Right atrium auricular region (tissue), 2 donors: ENCODE measurements around the gene ANKRD28. TPM values are rescaled to one million over a fixed set of nuclear protein-coding genes. Genes with fewer than 3 reads are reported as not detected.
"Not testable (repeated sequence)": the region's sequence is repeated elsewhere in the genome, so short reads cannot be mapped to it uniquely, and the experiment has no call there.

Experiments used
- DNase-seq: peaks from one replicate; pipeline ENCODE4 v3.0.0-alpha.2; 2019; ENCODE audit warnings: low spot score
- H3K27ac ChIP-seq, 2 donors: fragments of 200-600 bp; sonication (generic); 1 replicate in 1 of 2; 2 replicates in 1 of 2; pipeline ENCODE4 v1.5.1; 2016 to 2019
- H3K27me3 ChIP-seq, 2 donors: fragments of 200-600 bp; sonication (generic); one replicate each; pipeline versions ENCODE4 v1.5.1 to v1.6.0; 2017 to 2019
- H3K36me3 ChIP-seq: fragments of 200-600 bp; sonication (generic); one replicate; pipeline ENCODE4 v1.5.1; 2016
- H3K4me1 ChIP-seq, 2 donors: fragments of 200-600 bp; sonication (generic); one replicate each; pipeline versions ENCODE4 v1.5.1 to v1.6.0; 2017 to 2019
- H3K4me3 ChIP-seq, 2 donors: fragments of 200-600 bp; sonication (generic); 1 replicate in 1 of 2; 2 replicates in 1 of 2; pipeline ENCODE4 v1.5.1; 2017 to 2019; ENCODE audit warnings: mild to moderate bottlenecking in 1 of 2, moderate library complexity in 1 of 2
- H3K9me3 ChIP-seq, 2 donors: fragments of 200-600 bp; sonication (generic); one replicate each; pipeline ENCODE4 v1.5.1; 2019
- total RNA-seq, 2 donors: library from RNA; depleted of rRNA; stranded (reverse); fragments of >200 nt; gene quantifications; one replicate each; pipeline ENCODE4 v1.1.0, GENCODE V29; 2016
- TF ChIP-seq, protein P1 (sequence below), 2 donors: fragments of 200-600 bp; sonication (generic); IDR thresholded peaks; one replicate each; pipeline ENCODE4 v1.5.1; 2019; ENCODE audit warnings: antibody characterized with exemption in 2 of 2

Gene ANKRD28
- total RNA-seq, 2 donors from 2014 or later, result 9.2 to 11.3 TPM

DNA sequence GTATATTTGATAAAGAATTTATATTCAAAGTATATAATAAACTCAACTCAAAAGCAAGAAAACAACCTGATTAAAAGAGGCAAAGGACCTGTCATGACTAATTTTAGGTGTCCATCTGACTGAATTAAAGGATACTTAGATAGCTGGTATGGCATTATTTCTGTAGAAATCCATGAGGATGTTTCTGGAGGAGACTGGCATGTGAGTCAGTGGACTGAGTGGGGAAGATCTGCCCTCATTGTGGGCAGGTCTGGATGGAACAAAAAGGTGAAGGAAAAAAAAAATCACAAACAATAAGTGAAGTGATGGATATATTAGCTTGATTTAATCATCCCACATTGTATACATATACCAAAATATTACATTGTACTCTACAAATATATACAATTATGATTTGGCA, 16.6 kb downstream of the ANKRD28 start:
- no peaks in the 10 kb centered on the region for H3K9me3 ChIP-seq

DNA sequence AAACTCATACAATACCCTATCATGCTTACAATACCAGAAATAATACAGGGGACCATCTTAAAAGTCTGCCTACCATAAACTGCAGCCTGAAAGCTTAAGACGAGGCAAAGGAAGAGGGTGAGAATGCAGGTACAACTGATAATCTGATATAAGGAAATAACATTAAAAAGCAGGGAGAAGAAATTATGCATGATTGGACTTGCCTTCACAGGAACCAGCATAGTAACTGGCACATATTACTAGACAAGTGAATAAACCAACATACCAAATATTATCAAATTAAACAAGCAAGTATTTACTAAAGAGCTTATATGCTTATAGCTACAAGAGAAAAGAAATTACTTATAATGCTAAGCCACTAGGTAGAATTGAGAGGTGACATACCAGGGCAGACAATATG, 18.7 kb downstream of the ANKRD28 start:
- Histone ChIP-seq H3K36me3 (no peaks in the 10 kb centered on the region), H3K4me3 (no peak overlapping the region), H3K4me1 (no peaks in the 10 kb centered on the region), H3K9me3 (no peaks in the 10 kb centered on the region), H3K27ac (no peak overlapping the region), H3K27me3 (no peaks in the 10 kb centered on the region)
- TF ChIP-seq, protein P1, sequence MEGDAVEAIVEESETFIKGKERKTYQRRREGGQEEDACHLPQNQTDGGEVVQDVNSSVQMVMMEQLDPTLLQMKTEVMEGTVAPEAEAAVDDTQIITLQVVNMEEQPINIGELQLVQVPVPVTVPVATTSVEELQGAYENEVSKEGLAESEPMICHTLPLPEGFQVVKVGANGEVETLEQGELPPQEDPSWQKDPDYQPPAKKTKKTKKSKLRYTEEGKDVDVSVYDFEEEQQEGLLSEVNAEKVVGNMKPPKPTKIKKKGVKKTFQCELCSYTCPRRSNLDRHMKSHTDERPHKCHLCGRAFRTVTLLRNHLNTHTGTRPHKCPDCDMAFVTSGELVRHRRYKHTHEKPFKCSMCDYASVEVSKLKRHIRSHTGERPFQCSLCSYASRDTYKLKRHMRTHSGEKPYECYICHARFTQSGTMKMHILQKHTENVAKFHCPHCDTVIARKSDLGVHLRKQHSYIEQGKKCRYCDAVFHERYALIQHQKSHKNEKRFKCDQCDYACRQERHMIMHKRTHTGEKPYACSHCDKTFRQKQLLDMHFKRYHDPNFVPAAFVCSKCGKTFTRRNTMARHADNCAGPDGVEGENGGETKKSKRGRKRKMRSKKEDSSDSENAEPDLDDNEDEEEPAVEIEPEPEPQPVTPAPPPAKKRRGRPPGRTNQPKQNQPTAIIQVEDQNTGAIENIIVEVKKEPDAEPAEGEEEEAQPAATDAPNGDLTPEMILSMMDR (IDR thresholded peaks at IDR 0.05), result no peak
- no peak for DNase-seq

More for the DNA sequence above, 16.6 kb downstream of the ANKRD28 start:
- Histone ChIP-seq H3K4me1 (no peaks in the 10 kb centered on the region), H3K4me3 (no peak overlapping the region), H3K27ac (no peak overlapping the region), H3K36me3 (no peaks in the 10 kb centered on the region), H3K27me3 (no peaks in the 10 kb centered on the region)
- TF ChIP-seq, protein P1 (IDR thresholded peaks at IDR 0.05), result no peak
- DNase-seq, result no peak

DNA sequence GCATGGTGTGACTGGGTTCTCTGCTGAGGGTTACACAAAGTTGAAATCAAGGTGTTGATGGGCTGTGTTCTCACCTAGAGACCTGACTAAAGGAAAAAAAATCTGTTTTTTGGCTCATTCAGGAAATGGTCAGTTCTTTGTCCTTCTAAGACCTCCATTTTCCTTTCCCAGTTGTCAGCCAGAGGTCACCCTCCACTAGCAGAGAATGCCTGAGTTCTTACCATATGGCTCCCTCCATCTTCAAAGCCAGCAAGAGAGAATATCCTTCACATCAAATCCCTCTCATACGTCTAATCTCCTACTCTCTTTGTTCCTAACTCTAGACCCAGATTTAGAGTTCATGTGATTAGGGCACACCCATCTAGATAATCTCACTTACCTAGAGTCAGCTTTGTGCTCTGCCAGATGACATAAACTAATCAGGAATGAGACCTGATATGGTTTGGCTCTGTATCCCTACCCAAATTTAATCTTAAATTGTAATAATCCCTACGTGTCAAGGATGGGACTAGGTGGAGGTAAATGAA, 19.4 kb downstream of the ANKRD28 start:
- no peaks in the 10 kb centered on the region for H3K9me3 ChIP-seq
- H3K27me3 ChIP-seq, result no peaks in the 10 kb centered on the region
- no peak overlapping the region for H3K4me3 ChIP-seq
- no peak for DNase-seq
- TF ChIP-seq, protein P1 (IDR thresholded peaks at IDR 0.05), result no peak
- H3K36me3 ChIP-seq, result no peaks in the 10 kb centered on the region
- no peaks in the 10 kb centered on the region for H3K4me1 ChIP-seq
- no peak overlapping the region for H3K27ac ChIP-seq

DNA sequence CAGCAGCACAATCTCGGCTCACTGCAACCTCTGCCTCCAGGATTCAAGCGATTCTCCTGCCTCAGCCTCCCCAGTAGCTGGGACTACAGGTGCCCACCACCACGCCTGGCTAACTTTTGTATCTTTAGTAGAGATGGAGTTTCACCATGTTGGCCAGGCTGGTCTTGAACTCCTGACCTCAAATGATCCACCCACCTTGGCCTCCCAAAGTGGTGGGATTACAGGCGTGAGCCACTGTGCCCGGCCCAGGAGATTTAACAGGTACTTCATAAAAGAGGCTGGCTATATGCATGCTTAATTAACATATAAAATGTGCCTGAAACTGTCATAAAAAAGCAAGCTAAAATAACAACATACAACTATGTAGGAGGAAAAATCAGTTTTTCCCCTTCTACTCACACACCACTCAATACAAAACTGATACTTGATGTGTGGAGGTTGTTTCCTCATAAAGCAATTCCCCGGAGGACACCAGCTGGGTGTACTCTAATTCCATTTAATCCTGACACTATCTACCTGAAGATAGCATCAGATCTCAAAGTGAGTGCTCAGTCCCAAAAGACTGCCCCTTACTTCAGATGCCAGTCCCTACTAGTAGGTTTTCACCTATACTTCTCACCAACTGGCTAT, 22.7 kb downstream of the ANKRD28 start:
- not testable (repeated sequence) for H3K27ac ChIP-seq, DNase-seq, H3K9me3 ChIP-seq, H3K27me3 ChIP-seq, H3K36me3 ChIP-seq, H3K4me1 ChIP-seq, H3K4me3 ChIP-seq

DNA sequence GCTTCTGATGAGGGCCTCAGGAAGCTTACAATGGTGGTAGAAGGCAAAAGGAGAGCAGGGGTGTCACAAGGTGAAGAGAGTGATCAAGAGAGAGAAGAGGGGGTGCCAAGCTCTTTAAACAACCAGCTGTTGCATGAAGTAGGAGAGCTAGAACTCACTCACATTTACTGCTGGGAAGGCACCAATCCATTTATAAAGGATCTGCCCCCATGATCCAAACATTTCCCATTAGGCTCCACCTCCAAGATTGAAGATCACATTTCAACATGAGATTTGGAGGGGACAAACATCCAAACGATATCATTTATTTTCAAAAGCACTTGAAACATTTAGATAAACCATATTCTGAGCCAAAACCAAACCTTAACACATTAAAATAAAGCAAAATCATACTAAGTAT, 26.3 kb downstream of the ANKRD28 start:
- H3K4me1 ChIP-seq, result peaks cover 0 to 11% of the 10 kb centered on the region in 2 donors
- no peaks in the 10 kb centered on the region for H3K36me3 ChIP-seq
- H3K27me3 ChIP-seq, result no peaks in the 10 kb centered on the region
- H3K27ac ChIP-seq, result no peak overlapping the region
- no peak for DNase-seq
- no peaks in the 10 kb centered on the region for H3K9me3 ChIP-seq
- H3K4me3 ChIP-seq, result no peak overlapping the region
- TF ChIP-seq, protein P1 (IDR thresholded peaks at IDR 0.05), result no peak

DNA sequence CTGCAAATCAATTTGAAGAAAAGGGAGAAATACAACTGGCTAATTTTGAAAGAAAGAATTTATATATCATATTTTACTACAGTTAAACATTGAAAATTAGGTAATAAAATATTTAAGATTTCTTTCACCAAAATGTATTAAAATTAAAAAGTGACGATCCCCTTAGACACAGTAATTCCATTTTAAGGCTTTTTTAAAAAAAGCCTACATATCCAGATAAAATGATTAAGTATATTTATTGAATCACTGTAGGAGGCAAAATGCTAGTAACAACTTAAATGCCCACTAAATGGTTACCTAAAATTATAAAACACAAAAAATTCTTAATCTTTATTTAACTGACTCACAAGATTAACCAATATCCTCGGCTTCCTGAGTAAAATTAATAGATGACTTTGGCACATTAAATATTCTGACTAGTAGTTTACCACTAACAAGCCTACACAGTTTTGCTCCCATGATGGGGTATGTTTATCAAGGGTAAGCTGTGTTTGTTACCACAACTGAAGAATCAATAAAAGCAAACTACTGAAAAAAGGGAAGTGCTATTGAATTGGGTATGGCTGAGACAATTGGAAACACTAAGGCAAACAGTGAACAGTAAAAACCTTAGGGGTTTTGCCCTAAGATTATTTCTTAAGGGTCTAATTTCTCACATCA, 28.4 kb downstream of the ANKRD28 start:
- TF ChIP-seq, protein P1 (IDR thresholded peaks at IDR 0.05), result no peak

More for the DNA sequence above, 28.4 kb downstream of the ANKRD28 start:
- no peaks in the 10 kb centered on the region for H3K27me3 ChIP-seq
- no peaks in the 10 kb centered on the region for H3K9me3 ChIP-seq
- no peak for DNase-seq
- H3K36me3 ChIP-seq, result no peaks in the 10 kb centered on the region
- no peak overlapping the region for H3K4me3 ChIP-seq
- peaks cover 0 to 11% of the 10 kb centered on the region in 2 donors for H3K4me1 ChIP-seq
- peak overlapping the region in 1 of 2 donors; percentile 57 for H3K27ac ChIP-seq
